ENCODE results near the gene RXFP1. TPM values are rescaled to one million over a fixed set of nuclear protein-coding genes. Genes with fewer than 3 reads are reported as not detected.
A peak's percentile ranks its signal among the peaks of the same experiment; 100 is the strongest.

RXFP1 gene
- polyA plus RNA-seq, 1 of the 3 experiments (the other 2 are of a cell fraction) = not detected

DNA sequence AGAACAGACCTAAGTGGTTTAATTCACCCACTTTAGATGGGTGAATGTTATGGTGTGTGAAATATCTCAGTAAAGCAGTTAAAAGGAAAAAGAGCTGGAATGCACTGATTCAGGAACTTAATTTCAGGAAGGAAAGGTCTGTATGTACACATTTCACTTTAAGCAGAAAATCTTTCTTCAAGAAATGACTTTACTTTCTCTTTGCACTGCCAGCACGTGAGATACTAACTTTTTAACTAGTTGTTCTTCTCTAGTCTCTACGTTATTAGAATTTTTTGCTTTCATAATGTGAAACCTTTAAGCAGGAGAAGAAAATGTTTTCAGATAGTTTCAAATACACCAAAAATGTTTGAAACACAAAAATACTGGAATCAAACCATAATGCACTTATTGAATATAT lies 131.2 kb downstream of the RXFP1 start:
- H3K79me2 ChIP-seq (ENCODE audit: insufficient read depth) = no peaks in the 10 kb centered on the region
- 0 out of 2 replicates have a peak overlapping the region, but pooled peaks have one; percentile 5 for H3K4me2 ChIP-seq
- CTCF ChIA-PET = no interaction called here
- H3F3A ChIP-seq (replicated peaks; ENCODE audit: insufficient read depth) = no peaks in the 10 kb centered on the region
- TF ChIP-seq USF2 (IDR thresholded peaks at IDR 0.05; ENCODE audit: borderline replicate concordance, low read depth, low read length) = no peak
- TF ChIP-seq ELF1 (IDR thresholded peaks at IDR 0.05) = no peak
- TF ChIP-seq CTCF (IDR thresholded peaks at IDR 0.05) = no peak
- no peak for TF ChIP-seq TAF1 (IDR thresholded peaks at IDR 0.05; ENCODE audit: borderline replicate concordance, low read depth, low read length)
- no peak for DNase-seq
- no peaks in the 10 kb centered on the region for H3K9me3 ChIP-seq
- no peaks in the 10 kb centered on the region for H3K9me2 ChIP-seq
- 56% methylated on average over 2 of the region's 2 CpGs for WGBS (ENCODE audit: low lambda C conversion rate)
- no peak overlapping the region for H3K27ac ChIP-seq (ENCODE audit: low read depth in 2 of 2, low read length in 1 of 2)
- H3K4me1 ChIP-seq (ENCODE audit: control insufficient read depth in 1 of 2, insufficient read depth in 2 of 2, low read depth in 1 of 2, low read length in 1 of 2) = no peaks in the 10 kb centered on the region
- no peaks in the 10 kb centered on the region for H4K20me1 ChIP-seq (ENCODE audit: insufficient read depth)
- no peak overlapping the region for H3K9ac ChIP-seq
- no peaks in the 10 kb centered on the region for H3K27me3 ChIP-seq (ENCODE audit: insufficient read depth)
- POLR2A ChIA-PET = no interaction called here
- H3K36me3 ChIP-seq (replicated peaks in 1 of 2; ENCODE audit: control insufficient read depth in 1 of 2, insufficient read depth in 2 of 2, low read length in 1 of 2) = no peaks in the 10 kb centered on the region
- peak overlapping the region; percentile 68 for H2AFZ ChIP-seq (ENCODE audit: low read depth)
- no peak overlapping the region for H3K4me3 ChIP-seq (ENCODE audit: low read depth in 2 of 2, low read length in 1 of 2)

- no peaks in the 10 kb centered on the region for H3K9me3 ChIP-seq
- no peaks in the 10 kb centered on the region for H4K20me1 ChIP-seq (ENCODE audit: insufficient read depth)
- H3K9ac ChIP-seq = no peak overlapping the region
- H3F3A ChIP-seq (replicated peaks; ENCODE audit: insufficient read depth) = no peaks in the 10 kb centered on the region
- H3K4me2 ChIP-seq = no peak overlapping the region
- H3K27ac ChIP-seq (ENCODE audit: low read depth in 2 of 2, low read length in 1 of 2) = no peak overlapping the region
- 46% methylated on average over 1 of the region's 1 CpG for WGBS (ENCODE audit: low lambda C conversion rate)
- no peaks in the 10 kb centered on the region for H3K36me3 ChIP-seq (replicated peaks in 1 of 2; ENCODE audit: control insufficient read depth in 1 of 2, insufficient read depth in 2 of 2, low read length in 1 of 2)
- H3K9me2 ChIP-seq = no peaks in the 10 kb centered on the region
- TF ChIP-seq, protein P1, sequence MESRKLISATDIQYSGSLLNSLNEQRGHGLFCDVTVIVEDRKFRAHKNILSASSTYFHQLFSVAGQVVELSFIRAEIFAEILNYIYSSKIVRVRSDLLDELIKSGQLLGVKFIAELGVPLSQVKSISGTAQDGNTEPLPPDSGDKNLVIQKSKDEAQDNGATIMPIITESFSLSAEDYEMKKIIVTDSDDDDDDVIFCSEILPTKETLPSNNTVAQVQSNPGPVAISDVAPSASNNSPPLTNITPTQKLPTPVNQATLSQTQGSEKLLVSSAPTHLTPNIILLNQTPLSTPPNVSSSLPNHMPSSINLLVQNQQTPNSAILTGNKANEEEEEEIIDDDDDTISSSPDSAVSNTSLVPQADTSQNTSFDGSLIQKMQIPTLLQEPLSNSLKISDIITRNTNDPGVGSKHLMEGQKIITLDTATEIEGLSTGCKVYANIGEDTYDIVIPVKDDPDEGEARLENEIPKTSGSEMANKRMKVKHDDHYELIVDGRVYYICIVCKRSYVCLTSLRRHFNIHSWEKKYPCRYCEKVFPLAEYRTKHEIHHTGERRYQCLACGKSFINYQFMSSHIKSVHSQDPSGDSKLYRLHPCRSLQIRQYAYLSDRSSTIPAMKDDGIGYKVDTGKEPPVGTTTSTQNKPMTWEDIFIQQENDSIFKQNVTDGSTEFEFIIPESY (IDR thresholded peaks at IDR 0.05; ENCODE audit: borderline replicate concordance, low read depth) = no peak
- TF ChIP-seq RXRA (IDR thresholded peaks at IDR 0.05; ENCODE audit: borderline replicate concordance, low read depth) = no peak
- no peak for TF ChIP-seq JUND (IDR thresholded peaks at IDR 0.05)
- no peak for TF ChIP-seq FOSL2 (IDR thresholded peaks at IDR 0.05; ENCODE audit: borderline replicate concordance, low read depth)
- TF ChIP-seq GATA2 (CRISPR knock-in tag; IDR thresholded peaks at IDR 0.05) = no peak
- ChIA-PET POLR2A (no interaction called here), CTCF (interaction anchor here (1.5 to 3.0 kb wide), 3 partner anchors 12 to 396 kb away, joined by 3 to 19 read pairs (median 4); no protein-coding TSS in a partner anchor)
- H3K27me3 ChIP-seq (ENCODE audit: insufficient read depth) = no peaks in the 10 kb centered on the region
- no peaks in the 10 kb centered on the region for H3K79me2 ChIP-seq (ENCODE audit: insufficient read depth)
- no peak overlapping the region; the same call in 1 of the 2 replicates for H2AFZ ChIP-seq (ENCODE audit: low read depth)
- H3K4me3 ChIP-seq (ENCODE audit: low read depth in 2 of 2, low read length in 1 of 2) = no peak overlapping the region
- no peaks in the 10 kb centered on the region for H3K4me1 ChIP-seq (ENCODE audit: control insufficient read depth in 1 of 2, insufficient read depth in 2 of 2, low read depth in 1 of 2, low read length in 1 of 2)
- no peak for DNase-seq
These were observed 134.8 kb downstream of the RXFP1 start for GRCh38 chr4:158656439-158656838.

Measured in SK-N-SH (cell line).